ENCODE measurements around the gene CHST11. TPM values are rescaled to one million over a fixed set of nuclear protein-coding genes. Genes with fewer than 3 reads are reported as not detected.

Gene CHST11
- total and polyA plus RNA-seq, 10 of the 15 experiments (the other 5 are each of a cell fraction or from before 2014, with no cell fraction given), result 1.9 to 38.1 (median 17.2) TPM

- CTCF ChIA-PET, result interaction anchor here (1.1 kb wide), 2 partner anchors 36 to 330 kb away, joined by 3 to 4 read pairs; no protein-coding TSS in a partner anchor
- no TSS peak for BruUV-seq (replicated peaks)
- no peak overlapping the region for H2AFZ ChIP-seq (ENCODE audit: control insufficient read depth, low read depth, low read length)
- peaks cover 0 to 5% of the 10 kb centered on the region in 2 experiments; a peak in 1 of 4 replicates for H3K36me3 ChIP-seq (ENCODE audit: control insufficient read depth in 2 of 2, insufficient read depth in 2 of 2, low read length in 1 of 2)
- no peaks in the 10 kb centered on the region for H3K9me3 ChIP-seq (replicated peaks; ENCODE audit: control insufficient read depth, insufficient read depth, low read length)
- no peaks in the 10 kb centered on the region; the same call in 1 of the 2 replicates for H3K4me1 ChIP-seq (ENCODE audit: control insufficient read depth, insufficient read depth, low read length)
- POLR2A ChIA-PET, result no interaction called here
- ATAC-seq (no peak), FAIRE-seq (no peak), DNase-seq (ENCODE audit: low read depth, low spot score) (no peak)
- H3K27ac ChIP-seq (ENCODE audit: control insufficient read depth, insufficient read depth), result no peak overlapping the region
- no peak overlapping the region for H3K4me2 ChIP-seq (ENCODE audit: control insufficient read depth, insufficient read depth)
- H3K27me3 ChIP-seq (replicated peaks in 1 of 2; ENCODE audit: control insufficient read depth in 2 of 2, insufficient read depth in 2 of 2, low read length in 1 of 2), result no peaks in the 10 kb centered on the region; a peak in 1 of 4 replicates
- 83% methylated on average over 8 of the region's 8 CpGs for WGBS (ENCODE audit: insufficient coverage, insufficient replicate concordance, low lambda C conversion rate, missing lambda C conversion rate)
- H3K9ac ChIP-seq (ENCODE audit: control insufficient read depth, insufficient read depth, low read length), result no peak overlapping the region
- no peak for TF ChIP-seq TCF12 (IDR thresholded peaks at IDR 0.05; ENCODE audit: low read depth, low read length)
- TF ChIP-seq, protein P1, sequence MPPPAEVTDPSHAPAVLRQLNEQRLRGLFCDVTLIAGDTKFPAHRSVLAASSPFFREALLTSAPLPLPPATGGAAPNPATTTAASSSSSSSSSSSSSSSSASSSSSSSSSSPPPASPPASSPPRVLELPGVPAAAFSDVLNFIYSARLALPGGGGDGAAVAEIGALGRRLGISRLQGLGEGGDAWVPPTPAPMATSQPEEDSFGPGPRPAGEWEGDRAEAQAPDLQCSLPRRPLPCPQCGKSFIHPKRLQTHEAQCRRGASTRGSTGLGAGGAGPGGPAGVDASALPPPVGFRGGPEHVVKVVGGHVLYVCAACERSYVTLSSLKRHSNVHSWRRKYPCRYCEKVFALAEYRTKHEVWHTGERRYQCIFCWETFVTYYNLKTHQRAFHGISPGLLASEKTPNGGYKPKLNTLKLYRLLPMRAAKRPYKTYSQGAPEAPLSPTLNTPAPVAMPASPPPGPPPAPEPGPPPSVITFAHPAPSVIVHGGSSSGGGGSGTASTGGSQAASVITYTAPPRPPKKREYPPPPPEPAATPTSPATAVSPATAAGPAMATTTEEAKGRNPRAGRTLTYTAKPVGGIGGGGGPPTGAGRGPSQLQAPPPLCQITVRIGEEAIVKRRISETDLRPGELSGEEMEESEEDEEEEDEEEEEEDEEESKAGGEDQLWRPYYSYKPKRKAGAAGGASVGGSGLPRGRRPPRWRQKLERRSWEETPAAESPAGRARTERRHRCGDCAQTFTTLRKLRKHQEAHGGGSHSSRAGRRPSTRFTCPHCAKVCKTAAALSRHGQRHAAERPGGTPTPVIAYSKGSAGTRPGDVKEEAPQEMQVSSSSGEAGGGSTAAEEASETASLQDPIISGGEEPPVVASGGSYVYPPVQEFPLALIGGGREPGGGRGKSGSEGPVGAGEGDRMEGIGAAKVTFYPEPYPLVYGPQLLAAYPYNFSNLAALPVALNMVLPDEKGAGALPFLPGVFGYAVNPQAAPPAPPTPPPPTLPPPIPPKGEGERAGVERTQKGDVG (CRISPR knock-in tag; IDR thresholded peaks at IDR 0.05), result no peak
- TF ChIP-seq RBBP5 (conservative IDR thresholded peaks at IDR 0.05), result no peak
- TF ChIP-seq IRF4 (IDR thresholded peaks at IDR 0.05; ENCODE audit: low read depth, low read length), result no peak
- TF ChIP-seq RELA (IDR thresholded peaks at IDR 0.05; ENCODE audit: borderline replicate concordance, partially characterized antibody), result no peak
- no peak for TF ChIP-seq MEF2B (IDR thresholded peaks at IDR 0.05; ENCODE audit: partially characterized antibody, poor library complexity, severe bottlenecking)
- no peak for TF ChIP-seq SREBF1 (IDR thresholded peaks at IDR 0.05; ENCODE audit: low read length)
- TF ChIP-seq, protein P2, sequence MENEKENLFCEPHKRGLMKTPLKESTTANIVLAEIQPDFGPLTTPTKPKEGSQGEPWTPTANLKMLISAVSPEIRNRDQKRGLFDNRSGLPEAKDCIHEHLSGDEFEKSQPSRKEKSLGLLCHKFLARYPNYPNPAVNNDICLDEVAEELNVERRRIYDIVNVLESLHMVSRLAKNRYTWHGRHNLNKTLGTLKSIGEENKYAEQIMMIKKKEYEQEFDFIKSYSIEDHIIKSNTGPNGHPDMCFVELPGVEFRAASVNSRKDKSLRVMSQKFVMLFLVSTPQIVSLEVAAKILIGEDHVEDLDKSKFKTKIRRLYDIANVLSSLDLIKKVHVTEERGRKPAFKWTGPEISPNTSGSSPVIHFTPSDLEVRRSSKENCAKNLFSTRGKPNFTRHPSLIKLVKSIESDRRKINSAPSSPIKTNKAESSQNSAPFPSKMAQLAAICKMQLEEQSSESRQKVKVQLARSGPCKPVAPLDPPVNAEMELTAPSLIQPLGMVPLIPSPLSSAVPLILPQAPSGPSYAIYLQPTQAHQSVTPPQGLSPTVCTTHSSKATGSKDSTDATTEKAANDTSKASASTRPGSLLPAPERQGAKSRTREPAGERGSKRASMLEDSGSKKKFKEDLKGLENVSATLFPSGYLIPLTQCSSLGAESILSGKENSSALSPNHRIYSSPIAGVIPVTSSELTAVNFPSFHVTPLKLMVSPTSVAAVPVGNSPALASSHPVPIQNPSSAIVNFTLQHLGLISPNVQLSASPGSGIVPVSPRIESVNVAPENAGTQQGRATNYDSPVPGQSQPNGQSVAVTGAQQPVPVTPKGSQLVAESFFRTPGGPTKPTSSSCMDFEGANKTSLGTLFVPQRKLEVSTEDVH (IDR thresholded peaks at IDR 0.05; ENCODE audit: low read depth, partially characterized antibody), result no peak
- no peak for TF ChIP-seq POLR2AphosphoS5 (IDR thresholded peaks at IDR 0.05; ENCODE audit: low read length)
- TF ChIP-seq HSF1 (IDR thresholded peaks at IDR 0.05; ENCODE audit: low read depth, low read length), result no peak
- TF ChIP-seq RFX5 (IDR thresholded peaks at IDR 0.05; ENCODE audit: low read depth, low read length), result no peak
- TF ChIP-seq RCOR1 (conservative IDR thresholded peaks at IDR 0.05; ENCODE audit: low read depth, low read length), result no peak
- TF ChIP-seq CREB1 (IDR thresholded peaks at IDR 0.05; ENCODE audit: low read depth), result no peak
- TF ChIP-seq CEBPB (IDR thresholded peaks at IDR 0.05; ENCODE audit: borderline replicate concordance in 1 of 2, low read depth in 2 of 2, low read length in 2 of 2), result no peak
- RAD21 ChIA-PET (ENCODE audit: unreplicated experiment), result no interaction called here
- no peak overlapping the region for H3K4me3 ChIP-seq
- intact Hi-C loops (cut with micrococcal nuclease; ENCODE audit: unreplicated experiment) (no loop called here), in situ Hi-C loops (cut with MboI) (no loop called here)
- SMC1A ChIA-PET (ENCODE audit: uncharacterized antibody, unreplicated experiment), result interaction anchor here (1.2 to 1.7 kb wide), 4 partner anchors 9 to 30 kb away, joined by 3 to 4 read pairs (median 3); no protein-coding TSS in a partner anchor
- H4K20me1 ChIP-seq (ENCODE audit: control insufficient read depth, insufficient read depth), result no peaks in the 10 kb centered on the region
- H3K79me2 ChIP-seq (ENCODE audit: control insufficient read depth, insufficient read depth, low read length), result no peaks in the 10 kb centered on the region; the same call in 1 of the 2 replicates
Observed at GRCh38 chr12:104710940-104711689, 254.4 kb downstream of the CHST11 start.
